Prostate gland (tissue), 2 donors: ENCODE data around the gene RNF181.

Experiments used
- POLR2A ChIP-seq: fragments of 450-650 bp; IDR thresholded peaks from one replicate; pipeline ENCODE4 v1.6.1; 2016; ENCODE audit warnings: antibody characterized with exemption, mild to moderate bottlenecking
- POLR2AphosphoS5 ChIP-seq: sonication (generic); formaldehyde crosslinking; IDR thresholded peaks from one replicate; pipeline ENCODE4 v1.6.1; 2017; ENCODE audit warnings: antibody characterized with exemption
- TF ChIP-seq, protein P1 (sequence below), 4 experiments: fragments of 200-600 bp in 2 of 4; fragments of 450-650 bp in 2 of 4; sonication (generic) in 2 of 4; IDR thresholded peaks; 1 replicate in 3 of 4; 2 replicates in 1 of 4; pipeline ENCODE4 v1.5.1; 2016 to 2019; ENCODE audit warnings: antibody characterized with exemption in 4 of 4, mild to moderate bottlenecking in 2 of 4, moderate library complexity in 2 of 4

DNA sequence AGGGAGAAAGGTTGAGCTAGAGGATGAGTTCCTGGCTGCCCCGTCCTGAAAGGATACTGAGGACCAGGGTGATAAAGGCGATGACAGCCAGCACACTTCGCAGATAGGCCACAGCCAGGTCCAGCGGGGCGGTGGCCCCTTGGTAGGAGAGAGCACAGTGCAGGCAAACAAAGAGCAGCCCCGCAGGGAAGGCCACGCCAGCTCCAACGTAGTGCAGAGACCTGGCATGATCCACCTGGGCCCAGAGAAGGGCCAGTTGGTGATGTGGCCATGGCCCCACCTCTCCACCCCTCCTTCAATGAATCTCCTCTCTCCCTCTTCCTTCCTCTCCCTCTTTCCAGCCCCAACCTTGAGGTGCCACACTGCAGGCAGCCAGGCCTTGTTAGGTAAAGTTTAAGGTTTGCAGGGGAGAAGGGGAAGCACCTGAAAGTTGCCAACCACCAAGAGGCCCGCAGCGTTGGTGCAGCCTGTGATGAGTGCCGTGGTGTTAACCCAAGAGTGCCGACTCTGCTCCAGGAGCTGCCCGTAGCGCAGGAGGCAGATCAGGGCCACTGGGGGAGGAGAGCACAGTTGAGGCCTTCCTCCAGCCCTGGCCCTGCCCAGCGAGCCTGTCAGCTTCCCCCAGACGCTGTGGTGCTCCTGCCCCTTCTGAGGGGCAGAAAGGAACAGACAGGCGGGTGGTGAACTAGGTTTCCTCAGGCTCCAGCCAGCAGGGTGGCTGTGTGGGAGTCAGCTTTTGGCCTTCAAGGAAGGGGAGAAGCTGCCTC, 4.1 kb downstream of the RNF181 start:
- TF ChIP-seq, protein P1, sequence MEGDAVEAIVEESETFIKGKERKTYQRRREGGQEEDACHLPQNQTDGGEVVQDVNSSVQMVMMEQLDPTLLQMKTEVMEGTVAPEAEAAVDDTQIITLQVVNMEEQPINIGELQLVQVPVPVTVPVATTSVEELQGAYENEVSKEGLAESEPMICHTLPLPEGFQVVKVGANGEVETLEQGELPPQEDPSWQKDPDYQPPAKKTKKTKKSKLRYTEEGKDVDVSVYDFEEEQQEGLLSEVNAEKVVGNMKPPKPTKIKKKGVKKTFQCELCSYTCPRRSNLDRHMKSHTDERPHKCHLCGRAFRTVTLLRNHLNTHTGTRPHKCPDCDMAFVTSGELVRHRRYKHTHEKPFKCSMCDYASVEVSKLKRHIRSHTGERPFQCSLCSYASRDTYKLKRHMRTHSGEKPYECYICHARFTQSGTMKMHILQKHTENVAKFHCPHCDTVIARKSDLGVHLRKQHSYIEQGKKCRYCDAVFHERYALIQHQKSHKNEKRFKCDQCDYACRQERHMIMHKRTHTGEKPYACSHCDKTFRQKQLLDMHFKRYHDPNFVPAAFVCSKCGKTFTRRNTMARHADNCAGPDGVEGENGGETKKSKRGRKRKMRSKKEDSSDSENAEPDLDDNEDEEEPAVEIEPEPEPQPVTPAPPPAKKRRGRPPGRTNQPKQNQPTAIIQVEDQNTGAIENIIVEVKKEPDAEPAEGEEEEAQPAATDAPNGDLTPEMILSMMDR (IDR thresholded peaks at IDR 0.05): no peak
- TF ChIP-seq POLR2A: no peak
- no peak for TF ChIP-seq POLR2AphosphoS5
